Measurements from ENCODE around the gene FSCN2. TPM values are rescaled to one million over a fixed set of nuclear protein-coding genes. Genes with fewer than 3 reads are reported as not detected.

The FSCN2 gene
- total RNA-seq, 6 donors from 2014 or later: 2.7 to 37.7 (median 3.9) TPM

GRCh38 chr17:81552244-81553017 lies 24.3 kb downstream of the FSCN2 start, which contains the start of gene FAAP100:
FAAP100 (minus strand) TSS chr17:81552353; CDS start chr17:81552330, 23 bp downstream.
- Histone ChIP-seq H3K9me3 (no peaks in the 10 kb centered on the region), H3K4me1 (peaks cover 19 to 53% (median 22%) of the 10 kb centered on the region in 4 donors), H3K4me3 (peak within 1 kb of the TSS; percentile 68 to 98 (median 86)), H3K36me3 (peaks cover 0 to 44% (median 30%) of the 10 kb centered on the region in 4 donors), H3K27me3 (no peaks in the 10 kb centered on the region), H3K27ac (peak within 1 kb of the TSS; percentile 79 to 91 (median 87))
- peak; percentile 89 to 93 for ATAC-seq (ENCODE audit: low FRiP score in 2 of 2)
- peak; percentile 79 to 97 for DNase-seq
- WGBS, 2 donors: 0% methylated on average over 9 to 32 of the region's 85 CpGs
- TF ChIP-seq POLR2AphosphoS5 (IDR thresholded peaks at IDR 0.05) (peak; percentile 51 to 77), EP300 (IDR thresholded peaks at IDR 0.05) (no peak), POLR2A (IDR thresholded peaks at IDR 0.05) (peak; percentile 25 to 90 (median 42)), CTCF (IDR thresholded peaks at IDR 0.05) (peak in 3 of 6 experiments; percentile 4 to 36 (median 12))

- ATAC-seq (ENCODE audit: low FRiP score in 2 of 2) (peak; percentile 82 to 85), DNase-seq (peak; percentile 83 to 89)
- peak overlapping the region; percentile 68 to 98 (median 86) for H3K4me3 ChIP-seq
- peaks cover 19 to 53% (median 22%) of the 10 kb centered on the region in 4 donors for H3K4me1 ChIP-seq
- peak overlapping the region; percentile 79 to 91 (median 87) for H3K27ac ChIP-seq
- no peaks in the 10 kb centered on the region for H3K9me3 ChIP-seq
- H3K27me3 ChIP-seq: no peaks in the 10 kb centered on the region
- TF ChIP-seq POLR2AphosphoS5 (IDR thresholded peaks at IDR 0.05) (no peak), CTCF (IDR thresholded peaks at IDR 0.05) (peak in 1 of 6 experiments; percentile 8)
- WGBS, 2 donors: 2 to 4% methylated on average over 9 to 16 of the region's 19 CpGs
- H3K36me3 ChIP-seq: peaks cover 0 to 44% (median 29%) of the 10 kb centered on the region in 4 donors
These were observed 24.9 kb downstream of the FSCN2 start for GRCh38 chr17:81553018-81553615.

- WGBS, 2 donors: 16 to 25% methylated on average over 19 to 24 of the region's 24 CpGs
- TF ChIP-seq POLR2AphosphoS5 (IDR thresholded peaks at IDR 0.05) (no peak), CTCF (IDR thresholded peaks at IDR 0.05) (no peak), EP300 (IDR thresholded peaks at IDR 0.05) (no peak), POLR2A (IDR thresholded peaks at IDR 0.05) (no peak)
- DNase-seq (peak; percentile 36 to 67), ATAC-seq (ENCODE audit: low FRiP score in 2 of 2) (peak in 1 of 2 donors; percentile 19)
- Histone ChIP-seq H3K27me3 (no peaks in the 10 kb centered on the region), H3K27ac (peak overlapping the region; percentile 79 to 91 (median 87)), H3K36me3 (peaks cover 3 to 45% (median 31%) of the 10 kb centered on the region in 4 donors), H3K4me1 (peaks cover 19 to 53% (median 22%) of the 10 kb centered on the region in 4 donors), H3K4me3 (peak overlapping the region in 3 of 4 donors; percentile 86 to 98 (median 87)), H3K9me3 (no peaks in the 10 kb centered on the region)
These were observed 25.5 kb downstream of the FSCN2 start for GRCh38 chr17:81553616-81554181.

- H3K9me3 ChIP-seq: no peaks in the 10 kb centered on the region
- peaks cover 14 to 35% (median 16%) of the 10 kb centered on the region in 4 donors for H3K4me1 ChIP-seq
- no peak overlapping the region for H3K27ac ChIP-seq
- TF ChIP-seq POLR2A (IDR thresholded peaks at IDR 0.05) (no peak), CTCF (IDR thresholded peaks at IDR 0.05) (no peak), EP300 (IDR thresholded peaks at IDR 0.05) (no peak), POLR2AphosphoS5 (IDR thresholded peaks at IDR 0.05) (no peak)
- DNase-seq (no peak), ATAC-seq (ENCODE audit: low FRiP score in 2 of 2) (no peak)
- WGBS, 2 donors: 95 to 96% methylated on average over 9 of the region's 9 CpGs
- H3K4me3 ChIP-seq: no peak overlapping the region
- peaks cover 8 to 53% (median 37%) of the 10 kb centered on the region in 4 donors for H3K36me3 ChIP-seq
- H3K27me3 ChIP-seq: no peaks in the 10 kb centered on the region
These were observed 28.1 kb downstream of the FSCN2 start for GRCh38 chr17:81556175-81556691.
